Psoas muscle (tissue), 8 donors: ENCODE data around the gene TXNL1. TPM values are rescaled to one million over a fixed set of nuclear protein-coding genes. Genes with fewer than 3 reads are reported as not detected.

Experiments
- ATAC-seq, 4 donors: fragments of 200-7000 bp; cut with Tn5 transposase; one replicate each; pipeline ENCODE4 v1.9.1; 2020; ENCODE audit warnings: moderate library complexity in 3 of 4, mild to moderate bottlenecking in 2 of 4
- DNase-seq, 2 donors: peaks; one replicate each; pipeline ENCODE4 v3.0.0-alpha.2; 2020
- H3K27ac ChIP-seq: fragments of 200-600 bp; one replicate; pipeline ENCODE4 v1.8.0; 2022
- H3K27me3 ChIP-seq, 3 donors: fragments of 200-600 bp in 1 of 3; one replicate each; pipeline versions ENCODE4 v1.6.1 to v1.8.0; 2013 to 2022; ENCODE audit warnings: low read length in 2 of 3, mild to moderate bottlenecking in 2 of 3, moderate library complexity in 1 of 3; ENCODE audit not compliant: insufficient read depth in 3 of 3
- H3K36me3 ChIP-seq, 2 donors: fragments of 200-600 bp in 1 of 2; one replicate each; pipeline versions ENCODE4 v1.6.1 to v1.8.0; 2013 to 2022; ENCODE audit warnings: low read depth in 1 of 2, mild to moderate bottlenecking in 1 of 2, moderate library complexity in 1 of 2; ENCODE audit not compliant: insufficient read depth in 1 of 2
- H3K4me1 ChIP-seq: fragments of 200-600 bp; one replicate; pipeline ENCODE4 v1.8.0; 2022
- H3K4me3 ChIP-seq: fragments of 200-600 bp; one replicate; pipeline ENCODE4 v1.8.0; 2022; ENCODE audit warnings: mild to moderate bottlenecking
- H3K9me3 ChIP-seq: fragments of 200-600 bp; one replicate; pipeline ENCODE4 v1.8.0; 2022
- WGBS, 3 donors: extraction: QIAGEN DNeasy Blood & Tissue Kit; methylation state at CpG; one replicate each; pipeline versions ENCODE4 v1.1.6 to v1.1.7; 2013; 5-methylcytosine and 5-hydroxymethylcytosine counted together
- intact Hi-C, 2 donors: fragments of 100-400 bp; cut with DNase I; formaldehyde crosslinking; loops; one replicate each; pipeline versions ENCODE4 v1.11.0 to v1.14.2; 2022
- polyA plus RNA-seq, 3 donors: library from polyadenylated mRNA; stranded (reverse); fragments of 200-250 nt; gene quantifications; one replicate each; pipeline ENCODE4 v1.2.3, GENCODE V29; 2013
- total RNA-seq, 4 donors: library from RNA; stranded (reverse); fragmentation: NEBNext Ultra II Directional in 2 of 4; extraction: Animal tissue kit (Norgen Biotek cat#: 25700) in 2 of 4; gene quantifications; one replicate each; pipeline versions ENCODE4 v1.2.1 to v1.2.4, GENCODE V29; 2021 to 2023
- TF ChIP-seq, protein P1 (sequence below): fragments of 200-600 bp; IDR thresholded peaks from one replicate; pipeline ENCODE4 v1.8.0; 2022; ENCODE audit warnings: antibody characterized with exemption
- donor health status: healthy with polysubstance abuse.
- donor health status: DM: no; HTN: no; CAD: no; lungs with moderate emphysema.
- donor health status: Bipolar disorder and iron deficiency.
- donor health status: healthy.
- donor health status: DM: yes; HTN: yes; CAD: no.
- donor health status: DM: no; HTN: no; CAD: no.
- donor health status: DM: no; HTN: no; CAD: no.
- donor health status: DM: yes; HTN: yes; CAD: no.

Gene TXNL1
- total and polyA plus RNA-seq, 7 donors, result 116 to 186 (median 134) TPM

DNA sequence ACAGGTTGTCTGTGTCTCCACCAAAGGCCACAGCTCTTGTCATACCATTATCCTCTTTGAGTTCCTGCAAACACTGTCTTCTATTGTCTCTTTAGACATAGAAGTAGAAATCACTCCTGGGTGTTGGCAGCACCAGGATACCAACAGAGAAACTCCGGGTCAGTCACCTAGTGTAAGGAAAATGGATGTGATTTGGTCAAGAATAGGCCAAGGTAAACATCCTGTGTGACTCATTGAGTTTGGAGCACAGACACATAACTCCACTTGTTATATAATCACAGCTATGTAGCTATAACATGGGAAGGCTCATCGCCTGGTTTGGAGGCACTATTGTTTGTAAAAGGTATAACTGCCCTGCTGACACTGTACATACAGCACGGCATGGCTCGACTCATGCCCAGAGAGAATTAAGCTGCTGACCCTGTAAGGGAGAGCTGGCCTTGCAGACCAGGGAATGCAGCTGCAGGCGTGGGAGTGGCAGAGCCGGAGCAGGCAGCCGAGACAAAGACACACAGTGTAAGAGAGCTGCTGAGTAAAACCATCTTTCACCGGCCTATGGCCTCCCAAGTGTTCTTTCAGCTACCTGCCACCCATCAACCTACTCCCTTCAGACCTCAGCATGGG is 3.4 kb upstream of the TXNL1 start:
- intact Hi-C loops, result no loop called here
- ATAC-seq (no peak), DNase-seq (no peak)
- WGBS, 3 donors, result 80 to 87% (median 85%) methylated on average over 8 of the region's 8 CpGs
- TF ChIP-seq, protein P1, sequence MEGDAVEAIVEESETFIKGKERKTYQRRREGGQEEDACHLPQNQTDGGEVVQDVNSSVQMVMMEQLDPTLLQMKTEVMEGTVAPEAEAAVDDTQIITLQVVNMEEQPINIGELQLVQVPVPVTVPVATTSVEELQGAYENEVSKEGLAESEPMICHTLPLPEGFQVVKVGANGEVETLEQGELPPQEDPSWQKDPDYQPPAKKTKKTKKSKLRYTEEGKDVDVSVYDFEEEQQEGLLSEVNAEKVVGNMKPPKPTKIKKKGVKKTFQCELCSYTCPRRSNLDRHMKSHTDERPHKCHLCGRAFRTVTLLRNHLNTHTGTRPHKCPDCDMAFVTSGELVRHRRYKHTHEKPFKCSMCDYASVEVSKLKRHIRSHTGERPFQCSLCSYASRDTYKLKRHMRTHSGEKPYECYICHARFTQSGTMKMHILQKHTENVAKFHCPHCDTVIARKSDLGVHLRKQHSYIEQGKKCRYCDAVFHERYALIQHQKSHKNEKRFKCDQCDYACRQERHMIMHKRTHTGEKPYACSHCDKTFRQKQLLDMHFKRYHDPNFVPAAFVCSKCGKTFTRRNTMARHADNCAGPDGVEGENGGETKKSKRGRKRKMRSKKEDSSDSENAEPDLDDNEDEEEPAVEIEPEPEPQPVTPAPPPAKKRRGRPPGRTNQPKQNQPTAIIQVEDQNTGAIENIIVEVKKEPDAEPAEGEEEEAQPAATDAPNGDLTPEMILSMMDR, result no peak
- no peak overlapping the region for H3K27ac ChIP-seq
- no peaks in the 10 kb centered on the region for H3K27me3 ChIP-seq
- H3K4me3 ChIP-seq, result no peak overlapping the region
- H3K36me3 ChIP-seq, result no peaks in the 10 kb centered on the region
- H3K4me1 ChIP-seq, result peaks cover under 1% of the 10 kb centered on the region
- H3K9me3 ChIP-seq, result no peaks in the 10 kb centered on the region

DNA sequence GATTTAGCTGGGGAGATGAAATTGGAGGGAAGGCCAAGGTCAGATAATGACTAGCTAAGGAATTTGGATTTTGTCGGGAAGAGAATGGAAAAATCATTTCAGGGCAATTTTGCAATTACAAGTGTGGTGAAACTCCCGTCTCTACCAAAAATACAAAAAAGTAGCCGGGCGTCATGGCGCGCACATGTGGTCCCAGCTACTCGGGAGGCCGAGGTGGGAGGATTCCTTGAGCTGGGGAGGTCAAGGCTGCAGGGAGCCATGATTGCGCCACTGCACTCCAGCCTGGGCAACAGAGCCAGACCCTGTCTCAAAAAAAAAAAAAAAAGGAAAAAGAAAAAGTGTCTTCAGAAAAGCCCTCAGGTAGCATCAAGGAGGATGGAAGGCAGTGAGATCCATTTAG is 1.2 kb upstream of the TXNL1 start:
- no peaks in the 10 kb centered on the region for H3K9me3 ChIP-seq
- ATAC-seq, result no peak
- H3K4me3 ChIP-seq, result peak overlapping the region; percentile 98
- H3K4me1 ChIP-seq, result peaks cover 23% of the 10 kb centered on the region
- DNase-seq, result no peak
- no peak overlapping the region for H3K27ac ChIP-seq
- no peaks in the 10 kb centered on the region for H3K27me3 ChIP-seq
- TF ChIP-seq, protein P1, result no peak
- intact Hi-C loops, result no loop called here
- H3K36me3 ChIP-seq, result peaks cover 0 to 4% of the 10 kb centered on the region in 2 donors
- 92 to 97% (median 97%) methylated on average over 9 of the region's 9 CpGs for WGBS, 3 donors

DNA sequence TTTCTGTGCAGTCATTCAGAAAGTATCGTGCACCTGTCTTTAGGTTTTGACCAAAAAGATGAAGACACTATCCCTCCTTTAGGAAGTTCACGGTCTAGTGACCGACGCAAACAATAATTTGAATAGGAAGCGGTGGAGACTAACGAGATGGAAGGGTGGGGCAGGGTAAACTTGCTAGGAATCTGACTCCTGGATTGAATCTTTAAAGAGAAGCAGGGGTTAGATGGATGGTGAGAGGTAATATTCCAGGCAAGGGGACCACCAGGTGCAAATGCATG is 651 bp upstream of the TXNL1 start:
- peak overlapping the region; percentile 98 for H3K4me3 ChIP-seq
- WGBS, 3 donors, result 25 to 47% (median 43%) methylated on average over 6 of the region's 6 CpGs
- peaks cover 0 to 4% of the 10 kb centered on the region in 2 donors for H3K36me3 ChIP-seq
- H3K27ac ChIP-seq, result peak overlapping the region; percentile 82
- DNase-seq (no peak), ATAC-seq (no peak)
- no peaks in the 10 kb centered on the region for H3K9me3 ChIP-seq
- intact Hi-C loops, result no loop called here
- peaks cover 28% of the 10 kb centered on the region for H3K4me1 ChIP-seq
- TF ChIP-seq, protein P1, result no peak
- no peaks in the 10 kb centered on the region for H3K27me3 ChIP-seq

DNA sequence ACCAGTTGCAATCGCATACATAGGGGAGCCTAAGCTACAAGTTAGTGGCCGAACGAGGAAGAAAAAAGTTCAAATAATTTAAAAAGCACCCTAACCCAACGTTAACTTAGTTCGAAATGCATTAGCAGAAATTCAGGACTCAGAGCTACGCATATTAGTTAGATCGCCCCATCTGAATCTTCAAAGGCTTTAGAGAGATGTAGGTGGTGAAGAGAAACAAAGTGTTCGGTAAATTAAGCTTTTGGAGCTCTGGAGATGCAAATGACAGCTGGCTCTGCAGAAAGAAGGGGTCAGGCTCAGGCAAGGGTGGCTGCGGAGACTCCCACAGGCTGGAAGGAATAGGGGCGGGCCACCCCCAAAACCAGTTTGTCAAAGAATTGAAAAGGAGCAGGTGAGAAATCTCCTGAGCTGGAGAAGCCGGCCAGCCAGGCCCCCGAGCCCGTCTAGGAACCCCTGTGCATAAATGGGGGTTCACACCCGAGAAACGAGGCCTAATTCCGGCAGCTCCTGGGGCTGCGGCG is 621 bp downstream of the TXNL1 start:
- DNase-seq, result no peak
- peak; percentile 10 to 50 (median 18) for ATAC-seq
- Histone ChIP-seq H3K4me3 (peak overlapping the region; percentile 98), H3K27me3 (no peaks in the 10 kb centered on the region), H3K9me3 (no peaks in the 10 kb centered on the region), H3K27ac (peak overlapping the region; percentile 99), H3K36me3 (peaks cover 0 to 12% of the 10 kb centered on the region in 2 donors), H3K4me1 (peaks cover 32% of the 10 kb centered on the region)
- intact Hi-C loops, result no loop called here
- 0% methylated on average over 18 of the region's 18 CpGs for WGBS, 3 donors
- TF ChIP-seq, protein P1, result no peak

DNA sequence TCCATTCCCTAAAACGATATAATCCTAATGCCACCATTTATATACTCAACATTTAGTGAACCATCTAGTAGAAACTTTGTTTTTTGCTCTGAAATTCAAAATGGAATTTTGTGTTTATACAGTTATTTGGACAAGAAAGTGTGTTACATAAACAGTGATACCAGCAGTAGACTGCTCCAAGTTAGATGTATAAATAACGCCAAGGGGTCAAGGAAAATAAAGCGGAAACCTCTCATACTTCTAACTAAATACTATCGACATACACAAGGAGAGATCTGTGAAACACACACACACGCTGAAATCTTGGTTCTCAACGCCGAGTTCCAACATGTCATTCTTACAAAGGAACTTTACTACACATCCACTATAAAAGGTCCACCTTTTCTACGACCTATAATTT is 1.2 kb downstream of the TXNL1 start:
- TF ChIP-seq, protein P1, result no peak
- WGBS, 3 donors, result 2 to 4% (median 4%) methylated on average over 8 of the region's 8 CpGs
- intact Hi-C loops, result no loop called here

More for the DNA sequence above, 1.2 kb downstream of the TXNL1 start:
- ATAC-seq (no peak), DNase-seq (no peak)
- Histone ChIP-seq H3K4me1 (peaks cover 32% of the 10 kb centered on the region), H3K36me3 (peaks cover 0 to 16% of the 10 kb centered on the region in 2 donors), H3K27ac (peak overlapping the region; percentile 99), H3K9me3 (no peaks in the 10 kb centered on the region), H3K27me3 (no peaks in the 10 kb centered on the region), H3K4me3 (peak overlapping the region; percentile 98)
